Mesenchymal stem cell (in vitro differentiated cells and primary cell): ENCODE data around the gene HMGCL.
A peak's percentile ranks its signal among the peaks of the same experiment; 100 is the strongest.

Experiments used
- DNase-seq: peaks from one replicate; pipeline ENCODE4 v3.0.0-alpha.2; 2013
- H2AFZ ChIP-seq: one replicate; pipeline ENCODE4 v1.6.1; 2013; ENCODE audit warnings: low read depth, mild to moderate bottlenecking, control low read depth, inconsistent platforms, low read length, moderate library complexity
- H2AK5ac ChIP-seq: 2 replicates; pipeline ENCODE4 v1.6.1; 2013; ENCODE audit warnings: low read length, moderate library complexity, mild to moderate bottlenecking, inconsistent platforms; ENCODE audit not compliant: severe bottlenecking
- H2BK120ac ChIP-seq: one replicate; pipeline ENCODE4 v1.6.1; 2013; ENCODE audit warnings: low read depth, mild to moderate bottlenecking, inconsistent platforms, low read length, moderate library complexity
- H2BK12ac ChIP-seq, 2 experiments: one replicate each; pipeline ENCODE4 v1.6.1; 2013; ENCODE audit warnings: inconsistent platforms in 2 of 2, low read length in 2 of 2, mild to moderate bottlenecking in 2 of 2, moderate library complexity in 2 of 2, control low read depth in 1 of 2
- H2BK15ac ChIP-seq: one replicate; pipeline ENCODE4 v1.6.1; 2013; ENCODE audit warnings: mild to moderate bottlenecking, low read depth, inconsistent platforms; ENCODE audit not compliant: poor library complexity, severe bottlenecking
- H2BK5ac ChIP-seq: 2 replicates; pipeline ENCODE4 v1.6.1; 2013; ENCODE audit warnings: low read depth, mild to moderate bottlenecking, low read length, control low read depth, inconsistent platforms; ENCODE audit not compliant: poor library complexity, severe bottlenecking
- H3K14ac ChIP-seq, 2 experiments: one replicate each; pipeline ENCODE4 v1.6.1; 2013; ENCODE audit warnings: inconsistent platforms in 2 of 2, low read length in 2 of 2, control low read depth in 1 of 2, mild to moderate bottlenecking in 1 of 2, moderate library complexity in 1 of 2
- H3K18ac ChIP-seq, 2 experiments: one replicate each; pipeline ENCODE4 v1.6.1; 2013; ENCODE audit warnings: inconsistent platforms in 2 of 2, low read length in 2 of 2, control low read depth in 1 of 2, low read depth in 1 of 2, mild to moderate bottlenecking in 1 of 2
- H3K23ac ChIP-seq, 2 experiments: one replicate each; pipeline ENCODE4 v1.6.1; 2013; ENCODE audit warnings: inconsistent platforms in 2 of 2, low read length in 2 of 2, mild to moderate bottlenecking in 2 of 2, moderate library complexity in 2 of 2, control low read depth in 1 of 2
- H3K27ac ChIP-seq: 2 replicates; pipeline ENCODE4 v1.5.1; 2013; ENCODE audit warnings: mild to moderate bottlenecking, moderate library complexity, low read length, control low read depth, inconsistent platforms; ENCODE audit not compliant: poor library complexity, severe bottlenecking
- H3K27me3 ChIP-seq, 2 experiments: 2 replicates each; pipeline versions ENCODE4 v1.6.1 to v1.7.0; 2013; ENCODE audit warnings: low read length in 2 of 2, mild to moderate bottlenecking in 2 of 2, moderate library complexity in 2 of 2, control low read depth in 1 of 2, inconsistent platforms in 1 of 2; ENCODE audit not compliant: control insufficient read depth in 1 of 2, insufficient read depth in 1 of 2
- H3K36me3 ChIP-seq, 2 experiments: 2 replicates each; pipeline versions ENCODE4 v1.6.1 to v1.7.0; 2013; ENCODE audit warnings: low read length in 2 of 2, control low read depth in 1 of 2, inconsistent platforms in 1 of 2, low read depth in 1 of 2, mild to moderate bottlenecking in 1 of 2; ENCODE audit not compliant: insufficient read depth in 2 of 2, control insufficient read depth in 1 of 2
- H3K4ac ChIP-seq, 2 experiments: one replicate each; pipeline ENCODE4 v1.6.1; 2013; ENCODE audit warnings: inconsistent platforms in 2 of 2, low read length in 2 of 2, mild to moderate bottlenecking in 2 of 2, moderate library complexity in 2 of 2, control low read depth in 1 of 2, low read depth in 1 of 2
- H3K4me1 ChIP-seq: 2 replicates; pipeline ENCODE4 v1.6.1; 2013; ENCODE audit warnings: low read depth, low read length, control low read depth; ENCODE audit not compliant: control insufficient read depth, insufficient read depth
- H3K4me2 ChIP-seq: 2 replicates; pipeline ENCODE4 v1.6.1; 2013; ENCODE audit warnings: low read length, mild to moderate bottlenecking, inconsistent platforms; ENCODE audit not compliant: poor library complexity, severe bottlenecking
- H3K4me3 ChIP-seq, 2 experiments: 2 replicates each; pipeline versions ENCODE4 v1.5.1 to v1.7.0; 2013; ENCODE audit warnings: low read length in 2 of 2, mild to moderate bottlenecking in 2 of 2, control low read depth in 1 of 2, low read depth in 1 of 2; ENCODE audit not compliant: insufficient read depth in 1 of 2
- H3K79me1 ChIP-seq: replicated peaks from 2 replicates; pipeline ENCODE4 v1.6.1; 2013; ENCODE audit warnings: mild to moderate bottlenecking, control low read depth, low read length, inconsistent platforms; ENCODE audit not compliant: poor library complexity, severe bottlenecking
- H3K9ac ChIP-seq: 2 replicates; pipeline ENCODE4 v1.7.0; 2013; ENCODE audit warnings: mild to moderate bottlenecking, low read length, moderate library complexity
- H3K9me3 ChIP-seq: 2 replicates; pipeline ENCODE4 v1.7.0; 2013; ENCODE audit warnings: mild to moderate bottlenecking, low read length; ENCODE audit not compliant: control insufficient read depth
- H4K8ac ChIP-seq: one replicate; pipeline ENCODE4 v1.6.1; 2013; ENCODE audit warnings: inconsistent platforms, mild to moderate bottlenecking, low read length, moderate library complexity
- H4K91ac ChIP-seq: one replicate; pipeline ENCODE4 v1.6.1; 2013; ENCODE audit warnings: mild to moderate bottlenecking, low read length, inconsistent platforms
- WGBS: methylation state at CpG from one replicate; pipeline ENCODE4 v1.1.7; 2013; ENCODE audit warnings: mixed read lengths; 5-methylcytosine and 5-hydroxymethylcytosine counted together

The HMGCL gene

GRCh38 chr1:23779826-23780371, 45.3 kb downstream of the HMGCL start:
- H2BK120ac ChIP-seq = no peak overlapping the region
- peak overlapping the region; percentile 63 for H3K27ac ChIP-seq
- H3K9me3 ChIP-seq = no peaks in the 10 kb centered on the region
- peak; percentile 65 for DNase-seq
- no peak overlapping the region for H3K18ac ChIP-seq
- peak overlapping the region in 1 of 2 experiments; percentile 96 for H3K4me3 ChIP-seq
- H2BK15ac ChIP-seq = no peak overlapping the region
- H2AK5ac ChIP-seq = no peak overlapping the region
- peaks cover 11% of the 10 kb centered on the region for H3K4me1 ChIP-seq
- WGBS = 70% methylated on average over 3 of the region's 3 CpGs
- no peak overlapping the region for H3K4me2 ChIP-seq
- no peak overlapping the region for H3K14ac ChIP-seq
- H3K27me3 ChIP-seq = no peaks in the 10 kb centered on the region
- H3K79me1 ChIP-seq = peaks cover 17% of the 10 kb centered on the region
- peaks cover 4 to 30% of the 10 kb centered on the region in 2 experiments for H3K36me3 ChIP-seq
- no peak overlapping the region for H2BK12ac ChIP-seq
- no peak overlapping the region for H4K91ac ChIP-seq
- no peak overlapping the region for H3K4ac ChIP-seq
- no peak overlapping the region for H4K8ac ChIP-seq
- no peak overlapping the region for H2BK5ac ChIP-seq
- H2AFZ ChIP-seq = no peak overlapping the region
- peak overlapping the region; percentile 97 for H3K9ac ChIP-seq
- H3K23ac ChIP-seq = no peak overlapping the region

- DNase-seq = peak; percentile 86
- no peak within 1 kb of the TSS for H2BK120ac ChIP-seq
- H2BK5ac ChIP-seq = no peak within 1 kb of the TSS
- peak within 1 kb of the TSS; percentile 93 for H2AFZ ChIP-seq
- peak within 1 kb of the TSS in 1 of 2 experiments; percentile 92 for H3K23ac ChIP-seq
- H3K27ac ChIP-seq = peak within 1 kb of the TSS; percentile 61
- H4K91ac ChIP-seq = peak within 1 kb of the TSS; percentile 94
- peak within 1 kb of the TSS; percentile 96 to 98 for H3K4me3 ChIP-seq
- H3K14ac ChIP-seq = peak within 1 kb of the TSS in 1 of 2 experiments; percentile 97
- under 1% methylated on average over 89 of the region's 91 CpGs for WGBS
- H2AK5ac ChIP-seq = peak within 1 kb of the TSS; percentile 85
- H3K4ac ChIP-seq = peak within 1 kb of the TSS; percentile 71 to 91
- no peaks in the 10 kb centered on the region for H3K27me3 ChIP-seq
- peaks cover 19% of the 10 kb centered on the region for H3K79me1 ChIP-seq
- H3K36me3 ChIP-seq = peaks cover 4 to 17% of the 10 kb centered on the region in 2 experiments
- peak within 1 kb of the TSS; percentile 100 for H3K4me2 ChIP-seq
- peak within 1 kb of the TSS; percentile 89 to 93 for H3K18ac ChIP-seq
- H3K9me3 ChIP-seq = no peaks in the 10 kb centered on the region
- H4K8ac ChIP-seq = peak within 1 kb of the TSS; percentile 92
- peak within 1 kb of the TSS; percentile 19 for H2BK15ac ChIP-seq
- peak within 1 kb of the TSS in 1 of 2 experiments; percentile 68 for H2BK12ac ChIP-seq
- peak within 1 kb of the TSS; percentile 97 for H3K9ac ChIP-seq
- peaks cover 11% of the 10 kb centered on the region for H3K4me1 ChIP-seq
Measured at GRCh38 chr1:23777979-23778814, 47.0 kb downstream of the HMGCL start, which contains the start of gene PITHD1. TSS of gene PITHD1 (plus strand) at chr1:23778418. CDS start at chr1:23778516, 98 bp downstream.

GRCh38 chr1:23776217-23776616, 49.0 kb downstream of the HMGCL start:
- Histone ChIP-seq H3K27ac (no peak overlapping the region), H3K4me2 (no peak overlapping the region), H3K23ac (no peak overlapping the region), H3K4me3 (no peak overlapping the region), H2BK120ac (no peak overlapping the region), H3K14ac (no peak overlapping the region), H3K18ac (no peak overlapping the region), H2AFZ (no peak overlapping the region), H3K4me1 (peaks cover 9% of the 10 kb centered on the region), H3K36me3 (peaks cover 0 to 10% of the 10 kb centered on the region in 2 experiments), H3K9ac (peak overlapping the region; percentile 97), H2BK15ac (no peak overlapping the region), H4K91ac (no peak overlapping the region), H3K27me3 (no peaks in the 10 kb centered on the region), H3K79me1 (peaks cover 19% of the 10 kb centered on the region), H2BK12ac (no peak overlapping the region), H3K9me3 (no peaks in the 10 kb centered on the region), H4K8ac (no peak overlapping the region), H2BK5ac (no peak overlapping the region), H2AK5ac (no peak overlapping the region), H3K4ac (no peak overlapping the region)
- 99% methylated on average over 2 of the region's 2 CpGs for WGBS
- no peak for DNase-seq

GRCh38 chr1:23774174-23774880, 50.9 kb downstream of the HMGCL start:
- no peak overlapping the region for H2AFZ ChIP-seq
- no peak overlapping the region for H2BK120ac ChIP-seq
- H3K27ac ChIP-seq = no peak overlapping the region
- H3K9me3 ChIP-seq = no peaks in the 10 kb centered on the region
- H3K14ac ChIP-seq = peak overlapping the region in 1 of 2 experiments; percentile 15
- no peak overlapping the region for H2BK15ac ChIP-seq
- H3K79me1 ChIP-seq = peaks cover 22% of the 10 kb centered on the region
- no peak overlapping the region for H2AK5ac ChIP-seq
- no peak overlapping the region for H3K23ac ChIP-seq
- no peak overlapping the region for H3K9ac ChIP-seq
- no peak overlapping the region for H3K4me3 ChIP-seq
- WGBS = 89% methylated on average over 4 of the region's 6 CpGs
- H3K27me3 ChIP-seq = no peaks in the 10 kb centered on the region
- no peak overlapping the region for H4K91ac ChIP-seq
- H3K4ac ChIP-seq = no peak overlapping the region
- H2BK5ac ChIP-seq = no peak overlapping the region
- no peak overlapping the region for H4K8ac ChIP-seq
- H3K4me1 ChIP-seq = peaks cover 7% of the 10 kb centered on the region
- H3K4me2 ChIP-seq = no peak overlapping the region
- DNase-seq = no peak
- H2BK12ac ChIP-seq = no peak overlapping the region
- no peak overlapping the region for H3K18ac ChIP-seq
- H3K36me3 ChIP-seq = peaks cover 2 to 12% of the 10 kb centered on the region in 2 experiments
